HG03103 (cell line): ENCODE data around the gene KRTAP4-9.
"Not testable (repeated sequence)": the region's sequence is repeated elsewhere in the genome, so short reads cannot be mapped to it uniquely, and the experiment has no call there.

Experiments
- ATAC-seq: cut with Tn5 transposase; IDR thresholded peaks from one replicate; pipeline ENCODE4 v1.9.1; 2021; ENCODE audit warnings: low read depth; ENCODE audit not compliant: unreplicated experiment

KRTAP4-9 gene

GRCh38 chr17:41125064-41125463 lies 19.9 kb downstream of the KRTAP4-9 start:
- ATAC-seq = no peak

GRCh38 chr17:41126412-41126811 lies 21.2 kb downstream of the KRTAP4-9 start:
- ATAC-seq = no peak

GRCh38 chr17:41127371-41127770 lies 22.2 kb downstream of the KRTAP4-9 start:
- no peak for ATAC-seq

- ATAC-seq = no peak
Measured at GRCh38 chr17:41131979-41132378, 26.8 kb downstream of the KRTAP4-9 start.

GRCh38 chr17:41133880-41134735 lies 28.9 kb downstream of the KRTAP4-9 start:
- ATAC-seq = no peak

- ATAC-seq = not testable (repeated sequence)
Measured at GRCh38 chr17:41139865-41140264, 34.7 kb downstream of the KRTAP4-9 start.

GRCh38 chr17:41140360-41141131 lies 35.4 kb downstream of the KRTAP4-9 start, which contains the start of gene KRTAP4-6:
KRTAP4-6 (minus strand) TSS chr17:41140544; CDS start chr17:41140487, 57 bp downstream.
- no peak for ATAC-seq

GRCh38 chr17:41141361-41141760 lies 36.2 kb downstream of the KRTAP4-9 start:
- no peak for ATAC-seq

GRCh38 chr17:41144846-41145245 lies 39.7 kb downstream of the KRTAP4-9 start:
- ATAC-seq = no peak

GRCh38 chr17:41145261-41145660 lies 40.1 kb downstream of the KRTAP4-9 start:
- ATAC-seq = no peak

- no peak for ATAC-seq
Measured at GRCh38 chr17:41147531-41148204, 42.5 kb downstream of the KRTAP4-9 start.

- not testable (repeated sequence) for ATAC-seq
Measured at GRCh38 chr17:41148971-41149651, 43.9 kb downstream of the KRTAP4-9 start.

- ATAC-seq = no peak
Measured at GRCh38 chr17:41149652-41149985, 44.4 kb downstream of the KRTAP4-9 start, which contains the start of gene KRTAP4-5. KRTAP4-5 (minus strand) TSS chr17:41149825; CDS start chr17:41149767, 58 bp downstream.

GRCh38 chr17:41150026-41150425 lies 44.8 kb downstream of the KRTAP4-9 start:
- no peak for ATAC-seq

- ATAC-seq = no peak
Measured at GRCh38 chr17:41151525-41151924, 46.3 kb downstream of the KRTAP4-9 start.

- ATAC-seq = no peak
Measured at GRCh38 chr17:41153856-41154255, 48.7 kb downstream of the KRTAP4-9 start.
